Endothelial cell of umbilical vein (primary cell): Measurements from ENCODE around the gene B4GALNT1. TPM values are rescaled to one million over a fixed set of nuclear protein-coding genes. Genes with fewer than 3 reads are reported as not detected.

Source experiments
- BruUV-seq: library from RNA; stranded (reverse); fragments of 400-500 nt; replicated peaks from 2 replicates; lab custom pipeline; 2021; lab: Mats Ljungman, UMichigan
- CTCF ChIA-PET: fragments of 300-600, 350-600 bp; sonication (Branson Sonifier 250); formaldehyde crosslinking; loops from one replicate; lab custom pipeline; 2021; ENCODE audit warnings: antibody characterized with exemption, inconsistent platforms; lab: Charles Lee
- POLR2A ChIA-PET: fragments of 300-600, 350-600 bp; sonication (Branson Sonifier 250); formaldehyde crosslinking; loops from one replicate; lab custom pipeline; 2021; ENCODE audit warnings: antibody characterized with exemption, inconsistent platforms; lab: Charles Lee
- DNase-seq: peaks from one replicate; pipeline ENCODE4 v3.0.0-alpha.2; 2011; ENCODE audit warnings: low read depth, low spot score
- FAIRE-seq: peaks from 2 replicates; lab custom pipeline; 2011; peaks lifted over from hg19 to GRCh38; lab: Jason Lieb, UNC
- H2AFZ ChIP-seq: 2 replicates; pipeline ENCODE4 v1.6.0; 2012; ENCODE audit warnings: low read depth, low read length, control low read depth, inconsistent platforms
- H3K27ac ChIP-seq: 2 replicates; pipeline ENCODE4 v1.5.1; 2011; ENCODE audit warnings: low read depth, mild to moderate bottlenecking, control low read depth, low read length, moderate library complexity; ENCODE audit not compliant: insufficient read depth
- H3K27me3 ChIP-seq, 2 experiments: 2 replicates each; pipeline versions ENCODE4 v1.6.0 to v1.6.1; 2011; ENCODE audit warnings: low read length in 2 of 2, mixed read lengths in 1 of 2; ENCODE audit not compliant: control insufficient read depth in 2 of 2, insufficient read depth in 2 of 2
- H3K36me3 ChIP-seq, 2 experiments: 2 replicates in 1 of 2; 3 replicates in 1 of 2; pipeline ENCODE4 v1.5.1; 2011; ENCODE audit warnings: low read length in 2 of 2, mild to moderate bottlenecking in 1 of 2, moderate library complexity in 1 of 2; ENCODE audit not compliant: control insufficient read depth in 2 of 2, insufficient read depth in 2 of 2; ENCODE audit errors: extremely low read depth in 1 of 2
- H3K4me1 ChIP-seq: 3 replicates; pipeline ENCODE4 v1.5.1; 2011; ENCODE audit warnings: mild to moderate bottlenecking, low read length; ENCODE audit not compliant: control insufficient read depth, insufficient read depth; ENCODE audit errors: extremely low read depth
- H3K4me2 ChIP-seq: 2 replicates; pipeline ENCODE4 v1.6.1; 2011; ENCODE audit warnings: low read length, control low read depth, mixed read lengths; ENCODE audit not compliant: insufficient read depth
- H3K4me3 ChIP-seq, 3 experiments: fragments of 200-600 bp in 1 of 3; sonication (generic), shearing (Covaris generic) in 1 of 3; replicated peaks in 1 of 3; 2 replicates each; pipeline ENCODE4 v1.5.1; 2011 to 2016; ENCODE audit warnings: control low read depth in 3 of 3, low read length in 3 of 3, mild to moderate bottlenecking in 2 of 3, inconsistent platforms in 1 of 3, low read depth in 1 of 3, moderate library complexity in 1 of 3; ENCODE audit not compliant: insufficient read depth in 1 of 3
- H3K79me2 ChIP-seq: 2 replicates; pipeline ENCODE4 v1.6.0; 2012; ENCODE audit warnings: low read length, inconsistent platforms; ENCODE audit not compliant: control insufficient read depth, insufficient read depth
- H3K9ac ChIP-seq: replicated peaks from 2 replicates; pipeline ENCODE3; 2011; ENCODE audit warnings: low read length, control low read depth; ENCODE audit not compliant: insufficient read depth; ENCODE audit errors: extremely low read depth
- H3K9me1 ChIP-seq: replicated peaks from 3 replicates; pipeline ENCODE4 v1.6.0; 2011; ENCODE audit warnings: mild to moderate bottlenecking, low read length; ENCODE audit not compliant: control insufficient read depth, insufficient read depth; ENCODE audit errors: extremely low read depth
- H3K9me3 ChIP-seq: replicated peaks from 2 replicates; pipeline ENCODE4 v1.5.1; 2012; ENCODE audit warnings: low read length, inconsistent platforms; ENCODE audit not compliant: control insufficient read depth, insufficient read depth
- H4K20me1 ChIP-seq: replicated peaks from 2 replicates; pipeline ENCODE3; 2011; ENCODE audit warnings: mild to moderate bottlenecking, low read length; ENCODE audit not compliant: control insufficient read depth, insufficient read depth; ENCODE audit errors: extremely low read depth
- CTCF ChIP-seq, 2 donors: IDR thresholded peaks; 1 replicate in 1 of 2; 2 replicates in 1 of 2; pipeline ENCODE4 v1.5.1; 2011; ENCODE audit warnings: low read length in 2 of 2, mild to moderate bottlenecking in 2 of 2, moderate library complexity in 2 of 2, control low read depth in 1 of 2, inconsistent platforms in 1 of 2, low read depth in 1 of 2; ENCODE audit not compliant: insufficient read depth in 1 of 2; ENCODE audit errors: extremely low read depth in 1 of 2
- EZH2 ChIP-seq: IDR thresholded peaks from 2 replicates; pipeline ENCODE4 v1.6.1; 2012; ENCODE audit warnings: borderline replicate concordance, low read depth, mild to moderate bottlenecking, moderate library complexity, low read length, inconsistent platforms; ENCODE audit not compliant: severe bottlenecking
- FOS ChIP-seq: IDR thresholded peaks from 2 replicates; pipeline ENCODE4 v1.6.1; 2011; ENCODE audit warnings: mild to moderate bottlenecking, low read length, moderate library complexity, borderline replicate concordance; ENCODE audit not compliant: insufficient read depth
- GATA2 ChIP-seq: IDR thresholded peaks from 2 replicates; pipeline ENCODE4 v1.7.0; 2011; ENCODE audit warnings: low read depth, mild to moderate bottlenecking, moderate library complexity, mixed read lengths, low read length; ENCODE audit not compliant: insufficient read length, insufficient read depth
- JUN ChIP-seq: IDR thresholded peaks from 2 replicates; pipeline ENCODE4 v1.6.1; 2011; ENCODE audit warnings: borderline replicate concordance, low read depth; ENCODE audit not compliant: insufficient read length, insufficient read depth
- MAX ChIP-seq: IDR thresholded peaks from 2 replicates; pipeline ENCODE4 v1.6.1; 2011; ENCODE audit not compliant: insufficient read depth, insufficient read length
- MYC ChIP-seq: IDR thresholded peaks from one replicate; pipeline ENCODE4 v1.6.1; 2011; ENCODE audit warnings: mild to moderate bottlenecking, low read depth, low read length
- POLR2A ChIP-seq: IDR thresholded peaks from 2 replicates; pipeline ENCODE4 v1.6.1; 2012; ENCODE audit warnings: low read depth, mild to moderate bottlenecking, control low read depth, low read length
- POLR2AphosphoS5 ChIP-seq: IDR thresholded peaks from 2 replicates; pipeline ENCODE4 v1.6.1; 2012; ENCODE audit warnings: low read depth, mild to moderate bottlenecking, control low read depth, low read length, moderate library complexity; ENCODE audit not compliant: insufficient read depth
- dilution Hi-C: fragments of 300-500 bp; cut with MboI; formaldehyde crosslinking; loops from one replicate; pipeline ENCODE4 v1.15.0; 2019; ENCODE audit warnings: low sequenced_read_pairs; ENCODE audit not compliant: extremely low pct_ligation_motif_present
- intact Hi-C: fragments of 100-400 bp; cut with micrococcal nuclease; formaldehyde crosslinking; loops from one replicate; pipeline ENCODE4 v1.10.0; 2022
- polyA plus RNA-seq, 4 experiments: library from polyadenylated mRNA; depleted of rRNA in 3 of 4; stranded (reverse) in 3 of 4; unstranded in 1 of 4; fragments of >200 nt; gene quantifications; 2 replicates each; pipeline versions ENCODE4 v1.2.1 to v1.2.3, GENCODE V29; 2011 to 2012; ENCODE audit warnings: missing spikeins in 1 of 4
- total RNA-seq: library from RNA; stranded (reverse); gene quantifications from 2 replicates; pipeline ENCODE4 v1.2.3, GENCODE V29; 2021

Gene B4GALNT1
- total and polyA plus RNA-seq, 2 donors (not counting 3 experiments of a cell fraction or from before 2014, with no cell fraction given), result 0.33 to 0.35 TPM

- no peaks in the 10 kb centered on the region for H3K9me1 ChIP-seq
- H3K4me3 ChIP-seq, result no peak overlapping the region
- H3K27me3 ChIP-seq, result peaks cover 15 to 18% of the 10 kb centered on the region in 2 experiments
- ChIA-PET POLR2A (no interaction called here), CTCF (interaction anchor here (1.1 to 6.0 kb wide), 7 partner anchors 8 to 90 kb away, joined by 3 to 126 read pairs (median 6); partner anchors contain the start of gene B4GALNT1)
- no peaks in the 10 kb centered on the region for H3K79me2 ChIP-seq
- FAIRE-seq (no peak), DNase-seq (no peak)
- dilution Hi-C loops (no loop called here), intact Hi-C loops (no loop called here)
- H2AFZ ChIP-seq, result no peak overlapping the region
- no peaks in the 10 kb centered on the region for H3K36me3 ChIP-seq
- no peaks in the 10 kb centered on the region for H4K20me1 ChIP-seq
- no TSS peak for BruUV-seq
- H3K9ac ChIP-seq, result no peak overlapping the region
- H3K4me1 ChIP-seq, result no peaks in the 10 kb centered on the region
- H3K4me2 ChIP-seq, result no peak overlapping the region
- TF ChIP-seq POLR2AphosphoS5 (no peak), EZH2 (no peak)
- no peaks in the 10 kb centered on the region for H3K9me3 ChIP-seq
- no peak overlapping the region for H3K27ac ChIP-seq
Observed at GRCh38 chr12:57580466-57580795, 52.6 kb downstream of the B4GALNT1 start.

- no peaks in the 10 kb centered on the region for H4K20me1 ChIP-seq
- H3K9me1 ChIP-seq, result no peaks in the 10 kb centered on the region
- H3K4me2 ChIP-seq, result no peak overlapping the region
- H3K9me3 ChIP-seq, result no peaks in the 10 kb centered on the region
- FAIRE-seq (no peak), DNase-seq (no peak)
- no peak overlapping the region for H3K9ac ChIP-seq
- no peak overlapping the region for H3K4me3 ChIP-seq
- TF ChIP-seq CTCF (IDR thresholded peaks at IDR 0.05; ENCODE audit: extremely low read depth in 1 of 2, insufficient read depth in 1 of 2, low read depth in 1 of 2, low read length in 2 of 2) (no peak), MAX (no peak), EZH2 (no peak), MYC (no peak), JUN (no peak), POLR2A (no peak), POLR2AphosphoS5 (no peak), GATA2 (no peak), FOS (no peak)
- H3K79me2 ChIP-seq, result no peaks in the 10 kb centered on the region
- H2AFZ ChIP-seq, result no peak overlapping the region
- H3K27ac ChIP-seq, result no peak overlapping the region
- no peaks in the 10 kb centered on the region for H3K4me1 ChIP-seq
- H3K27me3 ChIP-seq, result peaks cover 12% of the 10 kb centered on the region in 2 experiments
- POLR2A ChIA-PET, result no interaction called here
- intact Hi-C loops, result no loop called here
- BruUV-seq, result no TSS peak
- H3K36me3 ChIP-seq, result no peaks in the 10 kb centered on the region
- dilution Hi-C loops, result no loop called here
- CTCF ChIA-PET, result interaction anchor here (1.1 to 5.2 kb wide), 4 partner anchors 12 to 91 kb away, joined by 3 to 109 read pairs (median 4); no protein-coding TSS in a partner anchor
Observed at GRCh38 chr12:57579677-57580465, 53.1 kb downstream of the B4GALNT1 start.
